Kidney (tissue), 14 donors: ENCODE measurements around the gene ADCY10. TPM values are rescaled to one million over a fixed set of nuclear protein-coding genes. Genes with fewer than 3 reads are reported as not detected.

Experiments used
- DNase-seq, 5 donors: peaks; one replicate each; pipeline ENCODE4 v3.0.0-alpha.2; 2013 to 2020
- FAIRE-seq: peaks from 2 replicates; lab custom pipeline; 2012; peaks lifted over from hg19 to GRCh38; lab: Jason Lieb, UNC
- H3K27ac ChIP-seq, 2 donors: one replicate each; pipeline ENCODE4 v1.7.0; 2013; ENCODE audit warnings: low read depth in 2 of 2, low read length in 2 of 2, inconsistent platforms in 1 of 2
- H3K27me3 ChIP-seq: one replicate; pipeline ENCODE4 v1.7.1; 2013; ENCODE audit warnings: low read length, inconsistent platforms; ENCODE audit not compliant: control insufficient read depth, insufficient read depth
- H3K36me3 ChIP-seq, 3 donors: one replicate each; pipeline versions ENCODE4 v1.7.0 to v1.7.1; 2013; ENCODE audit warnings: low read length in 3 of 3, control low read depth in 1 of 3, inconsistent platforms in 1 of 3; ENCODE audit not compliant: insufficient read depth in 3 of 3, control insufficient read depth in 2 of 3
- H3K4me1 ChIP-seq, 3 donors: one replicate each; pipeline versions ENCODE4 v1.7.0 to v1.7.1; 2013; ENCODE audit warnings: low read length in 3 of 3, inconsistent platforms in 1 of 3, low read depth in 1 of 3; ENCODE audit not compliant: control insufficient read depth in 2 of 3, insufficient read depth in 2 of 3
- H3K4me3 ChIP-seq, 3 donors: one replicate each; pipeline versions ENCODE4 v1.7.0 to v1.8.1; 2013; ENCODE audit warnings: low read length in 3 of 3, control low read depth in 1 of 3, inconsistent platforms in 1 of 3
- H3K9ac ChIP-seq, 3 donors: one replicate each; pipeline versions ENCODE4 v1.7.0 to v1.7.1; 2013; ENCODE audit warnings: low read length in 3 of 3, control low read depth in 1 of 3, inconsistent platforms in 1 of 3
- H3K9me3 ChIP-seq, 3 donors: one replicate each; pipeline versions ENCODE4 v1.7.0 to v1.7.1; 2013; ENCODE audit warnings: low read length in 3 of 3, control low read depth in 1 of 3, inconsistent platforms in 1 of 3; ENCODE audit not compliant: control insufficient read depth in 2 of 3, insufficient read depth in 1 of 3
- intact Hi-C: fragments of 100-400 bp; cut with DNase I; formaldehyde crosslinking; loops from one replicate; pipeline ENCODE4 v1.11.1; 2022
- polyA plus RNA-seq: library from polyadenylated mRNA; stranded (reverse); fragments of 350-450 nt; fragmentation: Illumina TruSeq; extraction: RNeasy Lipid Tissue Mini Kit (QIAGEN cat#74804); gene quantifications from one replicate; pipeline ENCODE4 v1.2.3, GENCODE V29; 2014; ENCODE audit warnings: low read depth, low replicate concordance; ENCODE audit not compliant: insufficient read depth
- total RNA-seq: library from RNA; stranded (reverse); fragmentation: NEBNext Ultra II Directional; extraction: Animal tissue kit (Norgen Biotek cat#: 25700); gene quantifications from one replicate; pipeline ENCODE4 v1.2.1, GENCODE V29; 2021
- TF ChIP-seq, protein P1 (sequence below): IDR thresholded peaks from 3 replicates; pipeline ENCODE4 v1.5.1; 2012; ENCODE audit warnings: mild to moderate bottlenecking, moderate library complexity, borderline replicate concordance; ENCODE audit not compliant: insufficient read depth; ENCODE audit errors: extremely low read depth
- donor health status: control.
- donor health status: control.
- donor health status: control.
- donor health status: control.
- donor health status: control.
- donor health status: DM: yes; HTN: yes; CAD: no.
- donor health status: Normal renal cell carcinoma (clear cell type).

ADCY10 gene
- total and polyA plus RNA-seq, 2 donors from 2014 or later: 0.22 to 0.28 TPM

DNA sequence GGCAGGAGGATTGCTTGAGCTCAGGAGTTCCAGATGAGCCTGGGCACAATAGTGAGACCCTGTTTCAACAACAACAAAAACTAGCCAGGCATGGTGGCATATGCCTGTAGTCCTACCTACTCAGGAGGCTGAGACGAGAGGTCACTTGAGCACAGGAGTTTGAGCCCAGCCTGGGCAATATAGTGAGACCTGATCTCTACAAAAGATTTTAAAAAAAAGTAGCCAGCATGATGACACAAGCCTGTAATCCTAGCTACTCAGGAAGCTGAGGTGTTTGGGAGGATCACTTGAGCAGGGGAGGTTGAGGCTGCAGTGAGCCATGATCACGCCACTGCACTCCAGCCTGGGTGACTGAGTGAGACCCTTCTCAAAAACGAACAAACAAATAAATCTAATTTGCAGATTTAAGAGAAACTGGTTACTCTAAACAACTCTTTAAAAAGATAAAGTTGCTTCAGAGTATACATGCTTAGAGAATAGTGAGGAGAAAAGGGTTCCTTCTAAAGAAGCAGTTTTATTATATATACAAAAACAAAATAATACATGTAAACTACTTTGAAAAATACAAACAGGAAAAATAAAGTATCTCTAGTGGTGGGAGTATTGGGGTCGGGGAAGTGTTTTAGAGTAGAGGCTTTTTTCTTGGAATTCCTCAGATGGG, 88.4 kb downstream of the ADCY10 start:
- H3K9ac ChIP-seq: no peak overlapping the region
- DNase-seq (no peak), FAIRE-seq (no peak)
- H3K36me3 ChIP-seq: no peaks in the 10 kb centered on the region
- no peak overlapping the region for H3K27ac ChIP-seq
- H3K4me1 ChIP-seq: peaks cover 0 to 1% (median 0%) of the 10 kb centered on the region in 3 donors
- H3K9me3 ChIP-seq: no peaks in the 10 kb centered on the region
- TF ChIP-seq, protein P1, sequence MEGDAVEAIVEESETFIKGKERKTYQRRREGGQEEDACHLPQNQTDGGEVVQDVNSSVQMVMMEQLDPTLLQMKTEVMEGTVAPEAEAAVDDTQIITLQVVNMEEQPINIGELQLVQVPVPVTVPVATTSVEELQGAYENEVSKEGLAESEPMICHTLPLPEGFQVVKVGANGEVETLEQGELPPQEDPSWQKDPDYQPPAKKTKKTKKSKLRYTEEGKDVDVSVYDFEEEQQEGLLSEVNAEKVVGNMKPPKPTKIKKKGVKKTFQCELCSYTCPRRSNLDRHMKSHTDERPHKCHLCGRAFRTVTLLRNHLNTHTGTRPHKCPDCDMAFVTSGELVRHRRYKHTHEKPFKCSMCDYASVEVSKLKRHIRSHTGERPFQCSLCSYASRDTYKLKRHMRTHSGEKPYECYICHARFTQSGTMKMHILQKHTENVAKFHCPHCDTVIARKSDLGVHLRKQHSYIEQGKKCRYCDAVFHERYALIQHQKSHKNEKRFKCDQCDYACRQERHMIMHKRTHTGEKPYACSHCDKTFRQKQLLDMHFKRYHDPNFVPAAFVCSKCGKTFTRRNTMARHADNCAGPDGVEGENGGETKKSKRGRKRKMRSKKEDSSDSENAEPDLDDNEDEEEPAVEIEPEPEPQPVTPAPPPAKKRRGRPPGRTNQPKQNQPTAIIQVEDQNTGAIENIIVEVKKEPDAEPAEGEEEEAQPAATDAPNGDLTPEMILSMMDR: no peak
- intact Hi-C loops: no loop called here
- H3K27me3 ChIP-seq: no peaks in the 10 kb centered on the region
- H3K4me3 ChIP-seq: no peak overlapping the region

DNA sequence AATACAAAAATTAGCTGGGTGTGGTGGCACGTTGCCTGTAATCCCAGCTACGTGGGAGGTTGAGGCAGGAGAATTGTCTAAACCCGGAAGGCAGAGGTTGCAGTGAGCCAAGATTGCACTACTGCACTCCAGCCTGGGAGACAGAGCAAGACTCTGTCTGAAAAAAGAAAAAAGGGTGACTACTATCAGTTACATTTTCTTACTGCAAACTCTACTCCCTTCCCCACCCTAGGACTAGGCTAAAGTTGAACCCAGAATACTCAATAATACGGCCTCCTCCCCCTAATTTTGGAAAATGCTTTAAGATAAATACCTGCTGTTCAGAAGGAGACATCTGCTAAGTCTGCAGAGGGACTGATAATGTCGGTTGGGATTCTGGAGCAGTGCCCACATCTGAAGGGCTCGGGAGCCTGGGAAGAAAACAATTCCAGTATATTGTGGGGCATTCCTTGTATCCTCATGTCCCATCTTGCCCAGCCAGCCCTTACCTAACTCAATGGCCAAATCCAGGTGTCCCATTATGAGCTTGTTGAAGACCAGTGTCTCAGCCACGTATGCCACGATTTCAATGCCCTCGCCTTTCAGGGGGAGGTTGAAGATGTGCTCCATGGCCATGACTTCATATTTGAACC, 89.7 kb downstream of the ADCY10 start:
- no peak for FAIRE-seq
- intact Hi-C loops: no loop called here
- H3K9ac ChIP-seq: no peak overlapping the region
- no peaks in the 10 kb centered on the region for H3K9me3 ChIP-seq
- DNase-seq: no peak
- H3K4me3 ChIP-seq: no peak overlapping the region
- peaks cover 0 to 2% (median 0%) of the 10 kb centered on the region in 3 donors for H3K4me1 ChIP-seq
- H3K27me3 ChIP-seq: no peaks in the 10 kb centered on the region
- no peaks in the 10 kb centered on the region for H3K36me3 ChIP-seq
- TF ChIP-seq, protein P1: no peak
- no peak overlapping the region for H3K27ac ChIP-seq

DNA sequence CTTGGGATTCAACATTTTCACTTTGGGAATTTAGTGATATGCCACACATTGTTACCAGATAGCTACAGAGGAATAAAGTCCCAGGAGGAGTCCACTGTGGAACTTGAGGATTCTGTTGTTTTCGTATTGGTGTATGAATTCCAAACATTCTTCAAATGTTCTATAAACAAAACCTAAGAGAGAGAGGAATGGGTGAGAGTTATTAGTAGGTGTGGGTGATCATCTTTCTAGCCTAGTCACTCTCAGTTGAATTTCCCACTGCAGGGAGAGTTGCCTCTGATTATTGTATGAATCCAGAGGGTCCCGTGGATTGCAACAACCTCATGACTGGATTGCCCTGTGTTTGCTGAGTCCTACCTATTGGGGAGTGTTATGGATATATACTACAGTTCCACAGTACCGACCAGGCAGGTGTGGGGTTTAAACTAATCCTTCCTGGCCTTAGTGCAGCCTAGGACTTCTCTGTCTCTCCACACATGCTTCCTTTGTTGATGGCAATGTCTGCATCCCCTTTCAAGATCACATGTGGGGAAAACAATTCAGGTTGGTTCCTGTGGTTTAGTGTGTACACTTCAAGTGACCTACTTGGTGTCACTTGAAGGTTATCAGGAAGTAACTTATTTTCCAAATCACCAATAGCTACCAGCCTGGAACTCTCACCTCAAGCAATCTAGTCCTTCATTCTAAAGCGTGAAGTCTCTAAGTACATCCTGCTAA, 91.8 kb downstream of the ADCY10 start:
- FAIRE-seq: no peak
- TF ChIP-seq, protein P1: no peak
- Histone ChIP-seq H3K36me3 (no peaks in the 10 kb centered on the region), H3K27me3 (no peaks in the 10 kb centered on the region), H3K4me1 (peaks cover 0 to 2% (median 0%) of the 10 kb centered on the region in 3 donors), H3K27ac (no peak overlapping the region), H3K9ac (no peak overlapping the region), H3K4me3 (no peak overlapping the region), H3K9me3 (no peaks in the 10 kb centered on the region)
- intact Hi-C loops: no loop called here
- no peak for DNase-seq
